GM21423 (cell line): ENCODE results near the gene EXOC4.

ENCODE experiments used
- ATAC-seq: cut with Tn5 transposase; IDR thresholded peaks from one replicate; pipeline ENCODE4 v1.9.1; 2021; ENCODE audit warnings: mild to moderate bottlenecking, moderate library complexity; ENCODE audit not compliant: unreplicated experiment

EXOC4 gene

DNA sequence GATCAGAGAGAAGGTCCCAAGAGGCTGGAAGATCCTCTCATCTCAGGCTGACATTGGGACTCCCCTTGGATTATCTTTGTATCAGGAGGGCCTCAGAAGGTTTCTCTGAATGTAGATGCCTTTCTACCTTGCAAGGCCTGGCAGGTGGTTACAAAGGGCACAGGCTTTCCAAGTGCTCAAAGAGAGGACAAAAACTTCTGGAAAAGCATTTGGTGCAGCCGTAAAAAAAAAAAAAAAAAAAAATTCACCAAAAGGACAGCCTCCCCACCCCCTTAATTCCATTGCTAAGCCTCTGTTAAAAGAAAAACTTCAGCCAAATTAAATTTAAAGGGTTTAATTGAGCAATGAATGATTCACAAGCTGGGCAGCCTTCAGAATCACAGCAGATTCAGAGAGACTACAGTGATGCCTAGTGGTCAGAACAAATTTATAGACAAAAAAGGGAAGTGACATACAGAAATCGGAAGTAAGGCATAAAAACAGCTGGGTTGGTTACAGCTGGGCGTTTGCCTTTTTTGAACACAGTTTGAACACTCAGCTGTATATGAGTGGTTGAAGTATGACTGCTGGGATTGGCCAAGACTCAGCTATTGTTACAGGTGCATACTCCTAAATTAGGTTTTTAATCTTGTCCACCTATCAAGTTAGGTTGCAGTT is 831.7 kb downstream of the EXOC4 start:
- ATAC-seq = no peak

DNA sequence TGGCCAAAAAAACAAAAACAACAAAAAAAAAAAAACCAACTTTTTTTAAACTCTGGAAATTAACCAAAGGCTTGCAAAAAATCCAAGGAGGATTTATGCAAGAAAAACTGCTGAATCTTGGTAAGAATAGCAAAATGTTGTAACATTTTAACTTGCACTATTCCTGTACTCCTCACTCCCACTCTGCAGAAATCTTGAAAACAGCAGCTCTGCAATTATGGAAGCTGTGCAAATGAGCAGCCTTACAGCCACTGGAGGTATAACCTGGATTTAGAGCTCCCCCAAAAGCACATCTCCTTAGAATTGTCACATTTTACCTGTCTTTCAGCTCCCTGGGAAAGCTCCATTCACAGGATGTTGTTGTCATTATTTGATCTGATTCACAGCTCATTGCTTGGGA is 832.4 kb downstream of the EXOC4 start:
- ATAC-seq = no peak

DNA sequence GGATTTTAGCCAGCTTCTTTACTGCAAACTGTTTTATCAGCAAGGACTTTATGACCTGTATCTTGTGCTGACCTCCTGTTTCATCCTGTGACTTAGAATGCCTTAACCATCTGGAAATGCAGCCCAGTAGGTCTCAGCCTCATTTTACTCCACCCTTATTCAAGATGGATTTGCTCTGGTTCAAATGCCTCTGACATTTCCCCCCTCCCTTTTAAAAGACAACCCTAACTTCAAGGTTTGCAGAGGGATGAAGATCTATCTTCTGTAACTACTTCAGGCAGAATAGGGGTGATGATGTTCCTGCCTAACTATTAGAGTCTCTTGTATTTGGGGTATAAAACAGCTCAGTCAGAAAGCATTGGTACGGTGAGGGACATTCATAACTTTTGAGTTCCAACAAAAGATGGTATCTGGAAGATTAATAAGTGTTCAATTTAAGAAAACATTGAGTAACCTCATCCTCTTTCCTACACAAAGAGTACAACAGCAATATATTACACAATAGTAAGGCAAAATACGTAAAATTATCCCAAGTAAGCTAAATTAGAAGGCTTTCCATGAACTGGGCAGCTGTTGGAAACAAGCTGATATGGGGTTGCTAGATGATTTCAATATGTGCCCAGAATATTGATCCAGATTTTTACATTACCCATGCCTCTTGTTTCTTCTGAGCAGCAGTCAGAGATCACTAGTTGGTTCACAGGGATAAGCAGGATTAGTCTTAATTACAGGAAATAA is 834.3 kb downstream of the EXOC4 start:
- no peak for ATAC-seq

DNA sequence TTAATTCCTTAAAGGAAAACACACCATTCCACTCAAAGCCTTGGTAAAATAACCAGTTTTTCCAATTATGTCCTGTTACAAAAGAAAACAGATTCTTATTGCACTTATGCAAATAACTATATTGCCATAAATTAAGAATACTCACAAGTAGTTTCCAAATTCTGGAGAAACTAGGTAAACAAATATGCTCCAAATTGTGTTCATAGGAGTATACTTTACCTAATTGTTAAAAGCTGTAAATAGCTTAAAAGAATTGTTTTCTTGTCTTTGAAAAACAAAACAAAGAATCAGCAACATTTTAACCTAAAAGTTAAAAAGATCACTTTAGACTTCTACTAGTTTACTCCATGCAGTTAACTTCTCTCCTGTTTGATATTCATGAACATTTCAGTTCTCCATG is 835.3 kb downstream of the EXOC4 start:
- ATAC-seq = no peak

DNA sequence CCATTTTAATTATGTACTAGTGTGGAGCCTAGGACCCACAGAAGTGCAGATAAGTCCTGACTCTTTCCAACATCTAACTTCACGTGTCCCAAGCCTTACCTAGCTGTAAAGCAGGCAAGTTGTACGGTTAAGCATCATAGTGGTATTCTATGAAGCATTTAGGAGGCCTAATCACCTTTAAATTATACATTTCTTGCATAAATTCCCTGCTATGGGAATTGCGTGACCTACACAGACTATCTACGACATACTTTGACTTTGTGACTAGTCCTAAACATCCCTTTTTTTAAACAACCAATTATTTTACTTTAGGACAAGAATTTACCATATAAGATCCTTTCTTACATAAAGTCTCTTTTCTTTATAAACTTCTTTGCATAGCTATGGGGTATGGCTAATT is 836.6 kb downstream of the EXOC4 start:
- no peak for ATAC-seq

DNA sequence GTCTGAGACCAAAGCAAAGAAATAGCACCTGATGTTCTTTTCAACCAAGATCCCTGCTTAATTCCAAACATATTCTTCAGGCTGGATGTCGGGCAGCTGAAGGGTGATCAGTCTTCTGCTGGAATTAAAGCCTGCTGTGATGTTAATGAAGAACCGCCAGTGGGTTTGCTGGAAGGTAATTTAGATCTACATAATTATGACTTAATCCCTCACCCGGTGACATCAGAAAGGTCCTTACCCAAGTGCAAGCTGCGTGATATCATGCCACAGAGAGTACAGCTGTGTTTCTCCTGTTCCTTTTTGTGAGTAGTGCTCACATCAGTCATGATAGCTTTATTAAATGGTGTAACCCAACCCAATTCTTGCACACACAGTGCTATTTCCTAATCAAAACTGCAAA is 845.2 kb downstream of the EXOC4 start:
- no peak for ATAC-seq

DNA sequence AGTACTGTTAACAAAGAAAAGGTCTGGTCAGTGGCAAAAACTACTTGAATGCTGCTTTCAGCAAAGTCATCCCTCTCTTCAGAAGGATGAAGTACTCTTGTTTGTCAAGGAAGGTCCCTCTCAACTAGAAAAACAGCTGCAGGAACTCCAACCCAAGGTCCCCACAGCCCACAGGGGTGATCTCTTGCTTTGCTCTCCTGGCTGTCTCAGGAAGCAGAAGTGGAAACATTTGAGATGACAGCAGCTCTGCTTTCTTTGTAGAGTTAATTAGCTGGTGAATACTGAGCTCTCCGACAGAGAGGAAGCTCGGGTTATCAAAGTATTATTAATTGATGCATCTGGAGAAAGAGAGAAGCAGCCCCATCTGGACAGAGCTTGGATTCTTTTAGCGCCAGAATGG is 848.8 kb downstream of the EXOC4 start:
- ATAC-seq = no peak

DNA sequence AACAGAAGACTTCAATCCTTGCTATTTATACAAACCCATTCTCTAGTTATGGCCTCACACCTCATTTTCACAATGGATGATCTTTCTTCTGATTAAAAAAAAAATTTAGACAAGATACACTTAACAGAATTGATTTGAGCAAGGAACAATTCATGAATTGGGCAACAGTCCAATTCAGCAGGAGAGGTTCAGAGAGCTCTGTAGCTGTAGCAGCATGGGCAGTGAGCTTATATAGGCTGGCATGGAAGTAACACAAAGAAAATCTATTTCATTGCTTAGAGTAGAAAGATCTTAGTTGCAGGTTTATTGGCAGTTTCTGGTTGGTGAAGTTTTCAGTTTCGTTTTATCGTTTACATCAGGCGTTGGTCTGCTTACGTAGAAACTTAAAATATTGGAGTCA is 851.3 kb downstream of the EXOC4 start:
- ATAC-seq = no peak

DNA sequence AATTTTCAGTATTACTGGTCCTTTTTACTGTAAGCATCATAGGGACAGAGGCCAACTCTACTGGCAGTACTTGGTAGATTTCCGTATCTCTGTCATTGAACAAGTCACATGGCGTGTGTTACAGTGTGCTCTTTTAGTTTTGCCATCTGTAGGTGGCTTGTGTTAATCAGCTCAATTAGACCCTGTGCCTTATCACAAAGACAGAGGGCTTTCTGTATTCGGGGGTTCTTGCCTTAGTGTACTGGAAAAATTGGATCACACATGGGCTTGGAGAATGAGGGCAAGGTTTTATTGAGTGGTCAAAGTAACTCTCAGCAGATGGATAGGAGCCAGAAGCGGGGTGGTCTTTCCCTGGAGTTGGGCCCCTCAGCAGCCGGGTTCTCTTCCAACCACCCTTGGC is 853.0 kb downstream of the EXOC4 start:
- no peak for ATAC-seq

DNA sequence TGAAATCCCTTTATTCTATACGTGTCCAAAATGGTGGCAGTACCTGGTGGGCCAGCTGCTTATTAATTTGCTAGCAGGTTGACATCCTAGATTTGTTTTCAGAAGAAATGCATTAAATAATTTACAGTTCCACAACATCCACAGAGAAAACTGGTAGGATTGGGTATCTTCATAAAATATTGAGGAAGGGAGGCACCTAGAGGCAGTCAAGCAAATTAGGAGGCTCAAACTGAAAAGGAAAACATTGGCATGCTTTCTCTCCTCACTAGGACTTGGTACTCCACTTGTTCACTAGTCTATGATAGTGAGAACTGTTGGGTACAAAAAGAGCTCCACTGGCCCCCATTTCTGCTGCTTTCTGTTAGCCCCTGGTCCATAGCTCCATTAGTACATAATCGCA is 855.9 kb downstream of the EXOC4 start:
- no peak for ATAC-seq

DNA sequence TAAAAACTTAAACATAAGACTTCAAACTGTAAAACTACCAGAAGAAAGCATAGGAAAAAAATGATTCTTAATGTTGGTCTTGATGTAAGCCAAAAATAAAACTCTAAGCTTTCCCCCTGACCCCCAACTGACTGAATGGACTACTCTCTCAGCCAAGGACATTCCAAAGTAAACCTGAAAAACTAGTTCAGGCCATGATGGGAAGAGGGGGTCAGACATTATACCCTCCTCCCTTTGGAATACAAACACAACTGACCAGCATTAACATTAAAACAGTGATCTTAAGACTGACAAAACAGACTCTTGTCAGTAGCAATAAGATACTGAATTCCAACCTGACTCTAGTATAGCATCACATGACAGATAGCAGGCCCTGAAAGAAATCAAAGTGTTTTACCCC is 860.8 kb downstream of the EXOC4 start:
- ATAC-seq = no peak

DNA sequence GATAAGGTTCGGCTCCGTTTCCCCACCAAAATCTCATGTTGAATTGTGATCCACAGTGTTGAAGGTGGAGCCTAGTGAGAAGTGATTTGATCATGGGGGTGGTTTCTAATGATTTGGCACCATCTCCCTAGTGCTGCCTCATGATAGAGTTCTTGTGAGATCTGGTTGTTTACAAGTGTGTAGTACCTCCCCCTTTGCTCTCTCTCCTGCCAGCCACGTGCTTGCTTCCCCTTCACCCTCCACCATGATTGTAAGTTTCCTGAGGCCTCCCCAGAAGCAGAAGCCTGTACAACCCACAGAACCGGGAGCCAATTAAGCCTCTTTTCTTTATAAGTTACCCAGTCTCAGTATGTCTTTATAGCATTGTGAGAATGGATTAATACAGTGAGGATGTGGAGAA is 862.1 kb downstream of the EXOC4 start:
- no peak for ATAC-seq
